Muscle of leg (tissue), 11 donors: Measurements from ENCODE around the gene DLG1. TPM values are rescaled to one million over a fixed set of nuclear protein-coding genes. Genes with fewer than 3 reads are reported as not detected.

ENCODE experiments used
- DNase-seq: peaks from one replicate; pipeline ENCODE4 v3.0.0; 2013
- H3K27ac ChIP-seq: one replicate; pipeline ENCODE4 v1.5.1; 2013; ENCODE audit warnings: mild to moderate bottlenecking, low read length, control low read depth
- H3K27me3 ChIP-seq: one replicate; pipeline ENCODE4 v1.6.1; 2013; ENCODE audit warnings: low read length; ENCODE audit not compliant: control insufficient read depth, insufficient read depth
- H3K36me3 ChIP-seq: one replicate; pipeline ENCODE4 v1.6.1; 2013; ENCODE audit warnings: low read length; ENCODE audit not compliant: control insufficient read depth, insufficient read depth
- H3K4me1 ChIP-seq: one replicate; pipeline ENCODE4 v1.6.1; 2013; ENCODE audit warnings: low read length; ENCODE audit not compliant: control insufficient read depth, insufficient read depth
- H3K4me3 ChIP-seq: one replicate; pipeline ENCODE4 v1.5.1; 2013; ENCODE audit warnings: low read length, control low read depth
- H3K9me3 ChIP-seq: replicated peaks from 2 replicates; pipeline ENCODE4 v1.6.1; 2013; ENCODE audit warnings: low read depth, low read length; ENCODE audit not compliant: control insufficient read depth
- WGBS: methylation state at CpG from one replicate; pipeline ENCODE4 v1.1.5; 2013; ENCODE audit warnings: missing lambda C conversion rate; ENCODE audit not compliant: insufficient coverage; 5-methylcytosine and 5-hydroxymethylcytosine counted together
- polyA plus RNA-seq, 8 donors: library from polyadenylated mRNA; unstranded; fragments of 120-200 nt; gene quantifications; one replicate each; pipeline versions ENCODE4 v1.2.1 to v1.2.3, GENCODE V29; 2013; ENCODE audit warnings: inconsistent platforms in 1 of 8, low replicate concordance in 1 of 8; ENCODE audit not compliant: insufficient read length in 8 of 8, insufficient read depth in 1 of 8
- total RNA-seq: library from RNA; stranded (reverse); fragments of 120-200 nt; gene quantifications from one replicate; pipeline ENCODE4 v1.2.4, GENCODE V29; 2013

Gene DLG1
- total and polyA plus RNA-seq, 9 donors = 27.7 to 47.3 (median 39.0) TPM

GRCh38 chr3:197006860-197007259, 291.6 kb downstream of the DLG1 start:
- no peak overlapping the region for H3K27ac ChIP-seq
- WGBS = 93% methylated on average over 2 of the region's 5 CpGs
- H3K4me3 ChIP-seq = no peak overlapping the region
- DNase-seq = no peak
- peaks cover 3% of the 10 kb centered on the region for H3K27me3 ChIP-seq
- no peaks in the 10 kb centered on the region for H3K9me3 ChIP-seq
- H3K36me3 ChIP-seq = no peaks in the 10 kb centered on the region
- peaks cover 22% of the 10 kb centered on the region for H3K4me1 ChIP-seq

- Histone ChIP-seq H3K4me3 (no peak overlapping the region), H3K27me3 (peaks cover 3% of the 10 kb centered on the region), H3K27ac (no peak overlapping the region), H3K36me3 (no peaks in the 10 kb centered on the region), H3K9me3 (no peaks in the 10 kb centered on the region), H3K4me1 (peaks cover 18% of the 10 kb centered on the region)
- WGBS = 88% methylated on average over 9 of the region's 11 CpGs
- no peak for DNase-seq
Observed at GRCh38 chr3:197006446-197006845, 292.0 kb downstream of the DLG1 start.

GRCh38 chr3:197003461-197004385, 294.7 kb downstream of the DLG1 start:
- peak overlapping the region; percentile 20 for H3K27ac ChIP-seq
- 16% methylated on average over 45 of the region's 61 CpGs for WGBS
- H3K27me3 ChIP-seq = peaks cover 3% of the 10 kb centered on the region
- H3K36me3 ChIP-seq = no peaks in the 10 kb centered on the region
- peaks cover 10% of the 10 kb centered on the region for H3K4me1 ChIP-seq
- peak overlapping the region; percentile 56 for H3K4me3 ChIP-seq
- DNase-seq = peak; percentile 44
- H3K9me3 ChIP-seq = peaks cover 2% of the 10 kb centered on the region

- peak; percentile 81 for DNase-seq
- H3K36me3 ChIP-seq = no peaks in the 10 kb centered on the region
- peak overlapping the region; percentile 56 for H3K4me3 ChIP-seq
- no peak overlapping the region for H3K27ac ChIP-seq
- peaks cover 2% of the 10 kb centered on the region for H3K9me3 ChIP-seq
- H3K4me1 ChIP-seq = peaks cover 10% of the 10 kb centered on the region
- under 1% methylated on average over 113 of the region's 113 CpGs for WGBS
- H3K27me3 ChIP-seq = peaks cover 3% of the 10 kb centered on the region
Observed at GRCh38 chr3:197002701-197003454, 295.5 kb downstream of the DLG1 start.

- Histone ChIP-seq H3K4me1 (peaks cover 14% of the 10 kb centered on the region), H3K27me3 (peaks cover 3% of the 10 kb centered on the region), H3K9me3 (peaks cover 2% of the 10 kb centered on the region), H3K4me3 (peak overlapping the region; percentile 28), H3K27ac (peak overlapping the region; percentile 62), H3K36me3 (no peaks in the 10 kb centered on the region)
- 16% methylated on average over 42 of the region's 55 CpGs for WGBS
- DNase-seq = peak; percentile 52
Observed at GRCh38 chr3:197001972-197002700, 296.3 kb downstream of the DLG1 start.

- WGBS = 88% methylated on average over 12 of the region's 20 CpGs
- DNase-seq = no peak
- Histone ChIP-seq H3K27me3 (peaks cover 3% of the 10 kb centered on the region), H3K27ac (no peak overlapping the region), H3K9me3 (peaks cover 2% of the 10 kb centered on the region), H3K4me1 (peaks cover 22% of the 10 kb centered on the region), H3K36me3 (no peaks in the 10 kb centered on the region), H3K4me3 (no peak overlapping the region)
Observed at GRCh38 chr3:197001106-197001971, 297.1 kb downstream of the DLG1 start.

GRCh38 chr3:197000211-197000610, 298.2 kb downstream of the DLG1 start:
- no peak for DNase-seq

GRCh38 chr3:196998966-196999760, 299.2 kb downstream of the DLG1 start:
- WGBS = 87% methylated on average over 11 of the region's 21 CpGs
- DNase-seq = no peak
- Histone ChIP-seq H3K4me1 (peaks cover 35% of the 10 kb centered on the region), H3K27ac (no peak overlapping the region), H3K4me3 (no peak overlapping the region), H3K27me3 (peaks cover 2% of the 10 kb centered on the region), H3K9me3 (peaks cover 2% of the 10 kb centered on the region), H3K36me3 (no peaks in the 10 kb centered on the region)

More at GRCh38 chr3:197000211-197000610, 298.2 kb downstream of the DLG1 start:
- no peak overlapping the region for H3K27ac ChIP-seq
- peaks cover 3% of the 10 kb centered on the region for H3K27me3 ChIP-seq
- no peaks in the 10 kb centered on the region for H3K36me3 ChIP-seq
- peaks cover 2% of the 10 kb centered on the region for H3K9me3 ChIP-seq
- H3K4me3 ChIP-seq = no peak overlapping the region
- 69% methylated on average over 4 of the region's 5 CpGs for WGBS
- peaks cover 33% of the 10 kb centered on the region for H3K4me1 ChIP-seq

- H3K4me3 ChIP-seq = no peak overlapping the region
- H3K4me1 ChIP-seq = peaks cover 30% of the 10 kb centered on the region
- no peaks in the 10 kb centered on the region for H3K36me3 ChIP-seq
- peaks cover 2% of the 10 kb centered on the region for H3K9me3 ChIP-seq
- 93% methylated on average over 8 of the region's 15 CpGs for WGBS
- no peaks in the 10 kb centered on the region for H3K27me3 ChIP-seq
- DNase-seq = no peak
- H3K27ac ChIP-seq = no peak overlapping the region
Observed at GRCh38 chr3:196997311-196997710, 301.1 kb downstream of the DLG1 start.
